ENCODE results near the gene CCDC69.
"Not testable (repeated sequence)": the region's sequence is repeated elsewhere in the genome, so short reads cannot be mapped to it uniquely, and the experiment has no call there.

The CCDC69 gene

DNA sequence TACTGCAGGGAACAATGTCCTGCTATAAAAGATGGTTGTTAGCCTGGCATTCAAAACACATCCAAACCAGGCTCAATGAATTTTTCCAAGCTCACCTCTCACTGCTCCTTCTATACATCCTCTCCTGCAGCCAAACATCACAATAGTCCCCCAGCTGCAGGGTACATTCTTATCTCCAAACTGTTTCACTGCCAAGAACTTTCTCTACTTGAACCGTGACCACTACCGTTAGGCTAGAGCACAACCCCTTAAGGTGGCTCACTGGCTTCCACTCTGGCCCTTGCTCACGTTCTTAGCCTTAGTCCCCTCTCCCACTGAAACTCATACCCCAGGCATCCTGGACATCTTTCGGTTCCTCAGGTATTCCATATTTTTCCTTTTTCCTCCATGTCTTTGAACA lies 37.4 kb downstream of the CCDC69 start:
- DNase-seq: no peak

DNA sequence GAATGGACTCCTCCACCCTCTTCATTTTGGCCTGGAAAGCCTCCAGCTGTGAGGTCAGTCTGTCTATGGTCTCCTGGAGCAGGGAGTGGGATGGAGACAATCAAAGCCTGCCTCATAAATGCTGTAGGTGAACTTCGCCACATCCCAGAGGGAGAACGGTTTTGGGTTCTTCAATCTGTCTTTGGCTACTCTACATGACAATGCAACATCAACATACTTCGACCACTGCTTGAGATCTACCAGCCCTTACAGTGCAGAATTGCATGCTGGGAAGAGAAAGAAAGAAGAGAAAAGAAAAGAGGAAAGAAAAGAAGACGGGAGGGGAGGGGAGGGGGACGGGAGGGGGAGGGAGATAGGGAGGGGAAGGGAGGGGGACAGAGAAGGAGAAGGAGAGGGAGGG lies 37.8 kb downstream of the CCDC69 start:
- no peak for DNase-seq

GRCh38 chr5:151184316-151185042 lies 39.4 kb downstream of the CCDC69 start:
- DNase-seq: no peak

DNA sequence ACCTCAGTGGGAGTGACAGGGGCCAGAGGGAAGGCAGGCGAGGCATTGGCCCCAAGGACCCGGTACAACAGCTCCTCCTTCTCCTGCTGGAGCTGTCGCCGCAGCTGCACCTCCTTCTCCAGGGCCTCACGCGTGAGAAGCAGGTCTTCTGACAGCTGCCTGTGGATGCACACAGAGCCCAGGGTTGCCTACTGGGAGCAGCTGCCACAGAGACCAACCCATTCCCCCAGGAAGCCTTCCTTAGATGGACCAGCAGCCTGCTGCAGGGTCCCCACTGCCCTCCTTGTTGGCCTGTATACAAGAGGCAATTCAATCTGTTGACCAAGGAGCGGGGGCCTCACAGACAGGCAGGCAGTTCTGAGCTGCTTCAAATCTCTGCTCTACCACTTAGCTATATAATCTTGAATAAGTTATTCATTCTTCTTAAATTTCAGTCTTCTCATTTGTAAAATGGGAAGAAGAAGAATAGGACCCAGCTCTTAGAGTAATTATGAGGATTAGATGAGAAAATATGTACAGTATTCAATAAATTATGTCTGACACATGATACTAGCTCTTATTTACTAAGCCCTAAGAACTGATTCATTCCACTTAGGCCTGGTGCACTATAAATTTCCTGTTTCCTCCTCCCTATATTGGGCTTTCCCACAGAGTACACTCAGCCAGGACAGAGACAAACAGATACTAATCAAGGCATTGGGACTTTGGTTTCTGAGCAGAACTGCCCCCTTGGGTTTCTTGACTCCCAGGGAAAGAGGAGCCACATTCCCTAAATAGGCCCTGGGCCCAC lies 40.2 kb downstream of the CCDC69 start:
- no peak for DNase-seq

- no peak for DNase-seq
Observed at GRCh38 chr5:151182976-151183375, 40.9 kb downstream of the CCDC69 start.

GRCh38 chr5:151182524-151182900 lies 41.4 kb downstream of the CCDC69 start:
- DNase-seq: no peak

- DNase-seq: no peak
Observed at GRCh38 chr5:151181818-151182523, 41.9 kb downstream of the CCDC69 start.

DNA sequence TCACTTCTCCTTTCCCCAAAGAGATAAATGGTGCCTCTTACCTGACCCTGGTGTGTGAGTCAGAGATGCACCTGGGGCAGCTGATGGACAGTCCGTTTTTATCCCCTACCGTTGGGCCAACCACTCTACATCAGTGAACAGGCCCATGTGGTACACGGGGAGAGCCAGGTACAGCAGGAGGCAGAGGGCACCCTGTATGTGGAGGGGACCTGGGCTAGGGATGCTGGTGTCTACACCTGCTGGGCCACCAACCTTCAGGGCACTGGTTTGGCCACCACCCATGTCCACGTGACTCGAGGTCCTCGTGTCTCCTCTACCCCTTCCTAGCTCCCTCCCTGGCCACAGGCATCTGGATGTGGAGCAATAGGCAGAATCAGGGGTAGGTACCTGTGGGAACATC lies 43.6 kb downstream of the CCDC69 start:
- DNase-seq: no peak

DNA sequence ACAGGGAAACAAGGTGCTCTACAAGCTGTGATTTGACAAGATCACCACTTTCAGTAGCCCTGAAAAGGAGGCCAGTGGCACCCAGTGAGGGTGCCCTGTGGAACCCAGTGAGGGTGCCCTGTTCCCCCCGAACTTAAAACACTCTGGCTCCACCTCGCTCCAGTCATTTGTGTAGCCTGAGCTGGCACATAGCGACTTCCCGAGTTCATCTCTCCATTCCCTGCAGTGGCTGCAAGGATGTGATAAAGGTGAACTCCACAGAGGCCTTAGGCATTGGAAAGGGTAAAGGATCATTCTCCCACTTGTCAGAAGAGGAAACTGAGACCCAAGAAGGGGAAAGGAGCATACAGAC lies 44.4 kb downstream of the CCDC69 start:
- DNase-seq: no peak

DNA sequence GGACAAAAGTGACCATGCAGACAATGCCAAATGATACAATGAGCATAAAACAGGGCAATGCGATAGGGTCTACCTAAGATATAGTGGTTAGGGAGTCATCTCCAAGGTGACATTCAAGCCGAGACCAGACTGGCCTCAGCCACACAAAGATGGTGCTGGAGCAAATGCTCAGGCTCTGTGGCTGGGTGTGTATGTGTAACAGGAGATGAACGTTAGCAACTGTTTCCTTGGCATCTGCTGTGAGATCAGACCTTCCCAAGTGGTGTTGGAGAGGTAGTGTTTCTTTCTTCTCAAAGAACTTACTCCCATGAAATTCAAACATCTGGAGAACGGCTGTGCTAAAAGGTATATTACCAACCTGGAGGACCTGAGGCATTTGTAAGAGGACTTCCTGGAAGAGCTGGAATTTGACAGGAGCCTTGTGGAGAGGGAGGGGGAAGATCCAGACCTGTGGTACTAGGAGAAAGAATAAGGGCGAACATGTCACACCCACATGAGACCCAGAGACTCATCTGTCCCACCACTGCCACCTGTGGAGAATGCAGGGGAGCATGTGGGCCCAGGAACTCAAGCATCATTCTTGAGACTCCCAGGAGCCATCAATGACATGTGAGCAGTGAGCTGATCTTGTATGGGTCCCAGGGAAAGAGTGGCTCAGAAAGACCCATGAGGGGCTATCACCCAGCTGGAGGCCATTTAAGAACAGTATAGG lies 45.0 kb downstream of the CCDC69 start:
- no peak for DNase-seq

GRCh38 chr5:151178372-151178771 lies 45.5 kb downstream of the CCDC69 start:
- no peak for DNase-seq

GRCh38 chr5:151176268-151176667 lies 47.6 kb downstream of the CCDC69 start:
- DNase-seq: not testable (repeated sequence)

DNA sequence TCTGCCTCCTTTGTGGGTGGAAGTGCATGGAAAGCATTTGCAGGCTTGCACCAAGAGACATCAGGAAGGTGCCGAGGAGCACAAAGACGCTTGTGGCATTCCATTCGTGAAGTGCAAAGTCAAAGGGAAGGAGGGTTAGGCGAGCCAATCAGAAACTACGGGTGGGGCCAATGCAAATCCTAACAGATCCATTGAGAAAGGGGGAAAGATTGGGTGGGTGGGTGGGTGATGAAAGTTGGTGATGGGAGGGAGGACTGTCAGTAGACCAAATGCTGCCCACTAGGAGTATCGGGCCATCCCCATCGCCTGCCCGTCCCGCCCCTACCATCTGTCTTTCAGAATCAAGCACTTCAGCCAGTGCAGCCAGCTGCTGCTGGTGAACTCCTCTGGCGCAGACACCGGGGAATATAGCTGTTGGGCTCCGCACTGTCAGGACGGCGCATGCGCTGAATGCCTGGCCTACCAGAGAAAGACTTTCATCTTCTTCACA lies 49.2 kb downstream of the CCDC69 start:
- DNase-seq: no peak

- DNase-seq: no peak
Observed at GRCh38 chr5:151173711-151174611, 49.9 kb downstream of the CCDC69 start.

DNA sequence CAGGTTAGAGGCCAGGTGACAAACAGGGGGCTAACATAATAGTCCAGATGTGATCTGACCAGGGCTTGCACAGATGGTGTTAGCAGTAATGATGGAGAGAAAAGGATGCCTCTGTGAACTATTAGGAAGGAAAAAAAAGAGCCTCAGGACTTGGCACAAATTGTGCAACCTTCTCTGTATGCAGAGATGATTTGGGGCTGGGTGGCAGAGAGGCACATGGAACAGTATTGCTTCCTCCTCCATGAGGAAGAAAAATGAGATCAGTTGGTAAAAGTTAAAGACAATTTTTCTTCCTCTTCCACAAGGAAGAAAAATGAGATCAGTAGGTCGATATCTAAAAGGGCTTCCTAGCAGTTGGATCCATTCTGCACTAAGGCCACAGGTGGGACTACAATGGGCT lies 52.4 kb downstream of the CCDC69 start:
- no peak for DNase-seq

DNA sequence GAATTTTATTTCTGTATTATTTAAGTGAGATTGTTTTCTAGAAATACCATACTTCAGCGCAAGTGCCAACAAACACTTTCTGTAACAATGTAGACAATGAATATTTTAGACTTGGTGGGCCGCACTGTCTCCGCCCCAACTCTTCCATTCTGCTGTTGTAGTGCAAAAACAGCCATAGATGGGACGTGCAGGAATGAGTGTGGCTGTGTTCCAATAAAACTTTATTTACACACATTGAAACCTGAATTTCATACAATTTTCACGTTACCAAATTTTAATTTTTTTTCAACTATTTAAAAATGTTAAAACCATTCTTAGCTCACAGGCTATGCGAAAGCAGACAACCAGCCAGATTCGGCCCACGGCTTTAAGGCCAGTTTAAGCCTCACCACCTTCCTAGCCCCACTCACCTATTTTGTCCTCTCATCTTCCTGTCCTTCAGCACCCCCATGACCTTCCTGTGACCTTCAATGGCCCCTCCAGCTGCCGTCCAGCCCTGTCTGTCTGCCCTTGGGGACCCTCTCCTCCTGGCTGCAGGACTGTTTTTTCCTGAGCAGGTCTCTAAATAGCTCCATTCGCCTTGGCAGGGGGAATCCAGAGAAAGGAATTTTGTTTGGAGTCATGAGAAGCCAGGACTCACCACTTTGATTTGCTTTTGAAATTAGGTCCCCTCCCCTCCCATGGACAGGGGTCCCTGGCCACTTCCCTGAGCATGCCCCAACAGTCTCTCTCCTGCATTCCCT lies 55.1 kb downstream of the CCDC69 start:
- no peak for DNase-seq

GRCh38 chr5:151167022-151167421 lies 56.9 kb downstream of the CCDC69 start:
- DNase-seq: no peak

GRCh38 chr5:151164687-151165392 lies 59.1 kb downstream of the CCDC69 start:
- DNase-seq: peak; percentile 78

GRCh38 chr5:151162776-151163175 lies 61.1 kb downstream of the CCDC69 start:
- DNase-seq: no peak

- no peak for DNase-seq
Observed at GRCh38 chr5:151159649-151160373, 64.1 kb downstream of the CCDC69 start.
